Measurements from ENCODE around the gene BMP10. TPM values are rescaled to one million over a fixed set of nuclear protein-coding genes. Genes with fewer than 3 reads are reported as not detected.
"Not testable (repeated sequence)": the region's sequence is repeated elsewhere in the genome, so short reads cannot be mapped to it uniquely, and the experiment has no call there.

Gene BMP10
- total RNA-seq, 1 donor from 2014 or later, result 0.35 TPM

- ATAC-seq (no peak), DNase-seq (ENCODE audit: missing footprints) (no peak)
- intact Hi-C loops (cut with DNase I), result no loop called here
These were observed 30.0 kb upstream of the BMP10 start for GRCh38 chr2:68901199-68901514.

DNA sequence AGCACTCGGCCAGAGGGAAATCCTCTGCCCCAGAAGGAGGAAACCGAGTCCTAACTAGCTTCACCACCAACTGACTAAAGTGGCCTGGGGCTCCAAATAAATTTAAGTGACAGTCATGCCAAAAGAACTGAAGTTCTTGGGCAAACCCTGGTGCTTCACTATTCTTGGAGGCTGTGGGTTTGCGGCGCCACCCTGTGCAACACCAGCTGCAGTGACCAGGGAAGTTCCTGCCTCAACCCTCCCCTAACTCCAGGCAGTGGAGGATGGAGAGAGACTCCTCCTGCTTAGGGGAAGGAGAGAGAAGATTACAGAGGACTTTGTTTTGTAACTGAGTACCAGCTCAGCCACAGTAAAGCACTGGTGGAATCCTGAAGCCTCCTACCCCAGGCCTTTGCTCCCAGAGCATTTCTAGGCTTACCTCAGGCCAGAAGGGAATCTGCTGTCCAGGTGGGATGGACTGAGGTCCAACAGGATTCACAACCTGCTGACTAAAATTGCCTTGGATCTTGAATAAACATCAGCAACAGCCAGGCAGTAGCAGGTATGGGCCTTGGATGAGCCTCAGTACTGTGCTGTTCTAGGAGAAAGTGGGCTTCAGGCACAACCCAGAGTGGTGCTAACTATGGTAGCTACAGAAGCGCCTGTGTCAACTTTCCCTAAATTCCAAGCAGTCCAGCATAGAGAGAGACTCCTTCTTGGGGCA, 29.4 kb upstream of the BMP10 start:
- intact Hi-C loops (cut with DNase I), result no loop called here
- no peak for DNase-seq (ENCODE audit: missing footprints)
- ATAC-seq, result no peak

- DNase-seq (ENCODE audit: missing footprints); intact Hi-C loops (cut with DNase I); ATAC-seq: not testable (repeated sequence)
These were observed 24.8 kb upstream of the BMP10 start for GRCh38 chr2:68895981-68896380.

GRCh38 chr2:68889500-68889899, 18.3 kb upstream of the BMP10 start:
- ATAC-seq (no peak), DNase-seq (ENCODE audit: missing footprints) (no peak)
- intact Hi-C loops (cut with DNase I), result no loop called here

- ATAC-seq, result no peak
These were observed 17.8 kb upstream of the BMP10 start for GRCh38 chr2:68889021-68889420.

GRCh38 chr2:68888038-68888704, 17.0 kb upstream of the BMP10 start:
- ATAC-seq, result no peak
- DNase-seq (ENCODE audit: missing footprints), result no peak
- intact Hi-C loops (cut with DNase I), result no loop called here

More at GRCh38 chr2:68889021-68889420, 17.8 kb upstream of the BMP10 start:
- DNase-seq (ENCODE audit: missing footprints), result no peak
- intact Hi-C loops (cut with DNase I), result no loop called here

DNA sequence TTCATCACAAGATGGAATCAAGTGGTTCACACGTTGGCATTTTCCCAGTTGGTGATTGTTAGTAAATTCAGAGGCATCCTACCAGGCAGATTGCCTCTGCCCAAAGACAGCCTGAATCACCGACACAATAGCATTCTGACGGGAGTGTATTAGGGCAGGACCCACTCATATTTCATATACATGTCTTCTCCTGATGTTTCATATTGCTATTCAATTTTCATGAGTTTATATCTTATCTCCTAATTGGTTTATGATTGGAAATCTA, 14.5 kb upstream of the BMP10 start:
- ATAC-seq (no peak), DNase-seq (ENCODE audit: missing footprints) (no peak)
- intact Hi-C loops (cut with DNase I), result no loop called here

GRCh38 chr2:68885074-68885810, 14.0 kb upstream of the BMP10 start:
- no peak for DNase-seq (ENCODE audit: missing footprints)
- ATAC-seq, result no peak
- intact Hi-C loops (cut with DNase I), result no loop called here

- DNase-seq (ENCODE audit: missing footprints) (no peak), ATAC-seq (no peak)
- intact Hi-C loops (cut with DNase I), result no loop called here
These were observed 9.0 kb upstream of the BMP10 start for GRCh38 chr2:68880213-68880612.

- intact Hi-C loops (cut with DNase I), result no loop called here
- DNase-seq (ENCODE audit: missing footprints) (no peak), ATAC-seq (no peak)
These were observed 8.1 kb upstream of the BMP10 start for GRCh38 chr2:68879296-68879695.

DNA sequence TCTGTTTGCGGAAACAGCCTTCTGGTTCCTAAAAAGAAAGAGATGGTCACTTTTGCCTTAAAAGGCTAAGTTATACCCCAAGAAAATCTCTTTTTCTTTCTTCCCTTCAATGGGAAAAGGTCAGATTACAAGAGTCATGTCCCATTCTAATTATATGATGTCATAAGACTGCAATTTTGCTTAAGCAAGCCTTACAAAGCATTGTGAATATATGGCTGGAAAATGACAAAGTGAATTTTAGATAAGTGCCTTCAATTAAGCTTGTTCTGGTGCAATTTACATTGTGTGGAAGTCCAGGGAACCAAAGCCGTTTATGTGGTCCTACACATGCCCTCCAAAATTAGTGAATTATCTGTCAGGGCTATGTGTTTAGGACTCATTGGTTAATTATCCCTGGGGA, 7.6 kb upstream of the BMP10 start:
- ATAC-seq (no peak), DNase-seq (ENCODE audit: missing footprints) (no peak)
- intact Hi-C loops (cut with DNase I), result no loop called here

DNA sequence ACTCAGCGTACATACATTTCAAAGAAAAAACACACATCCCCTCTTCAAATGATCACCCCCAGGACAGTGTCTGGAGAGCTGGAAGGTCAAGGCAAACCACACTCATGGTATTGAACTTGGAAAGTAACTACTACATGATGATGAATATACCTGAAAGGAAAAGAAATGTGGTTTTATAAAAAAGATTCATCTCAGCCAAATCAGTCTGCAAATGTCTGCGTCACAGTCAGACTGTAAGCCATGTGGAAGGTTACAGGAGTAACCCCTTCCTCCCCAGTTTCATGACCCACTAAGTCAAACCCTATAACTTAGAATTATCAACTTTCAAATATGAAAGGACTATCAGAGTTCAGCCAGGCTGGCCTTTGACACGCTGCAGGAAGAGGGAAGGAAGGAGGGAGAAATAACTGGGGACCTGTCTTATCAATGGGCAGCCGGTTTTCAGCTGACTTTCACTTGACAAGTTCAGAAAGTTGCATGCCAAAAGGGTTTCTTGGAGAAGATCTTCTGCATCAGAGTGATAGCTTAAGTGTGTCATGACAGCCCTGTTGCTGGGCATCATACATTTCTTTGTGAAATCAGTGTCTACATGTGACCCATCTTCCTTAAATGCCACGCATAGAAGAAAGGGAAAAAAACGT, 7.0 kb upstream of the BMP10 start:
- intact Hi-C loops (cut with DNase I), result no loop called here
- ATAC-seq (no peak), DNase-seq (ENCODE audit: missing footprints) (no peak)

GRCh38 chr2:68877079-68877772, 6.0 kb upstream of the BMP10 start:
- ATAC-seq, result peak; percentile 98
- intact Hi-C loops (cut with DNase I), result no loop called here
- peak; percentile 72 for DNase-seq (ENCODE audit: missing footprints)

GRCh38 chr2:68870215-68870614, 982 bp downstream of the BMP10 start:
- DNase-seq (ENCODE audit: missing footprints) (no peak), ATAC-seq (no peak)
- intact Hi-C loops (cut with DNase I), result no loop called here

DNA sequence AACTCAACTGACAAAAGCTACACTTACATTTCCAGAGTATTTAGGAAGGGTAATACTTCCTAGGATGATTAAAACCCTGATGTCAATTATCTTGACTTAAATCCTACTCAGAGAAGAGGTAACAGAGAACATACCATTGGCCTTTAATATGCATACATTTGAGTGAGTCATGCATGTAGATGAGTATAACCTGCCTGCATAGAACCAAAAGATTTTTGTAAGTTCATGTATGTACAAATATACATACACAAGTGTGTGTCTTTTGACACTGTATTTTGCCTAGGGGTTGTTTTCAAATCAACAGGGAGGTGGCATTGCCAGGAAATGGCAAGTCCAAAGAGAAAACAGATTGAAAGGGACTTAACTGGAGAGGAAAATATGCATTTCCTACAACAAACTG, 6.1 kb downstream of the BMP10 start:
- intact Hi-C loops (cut with DNase I), result no loop called here
- no peak for ATAC-seq

GRCh38 chr2:68863996-68864395, 7.2 kb downstream of the BMP10 start:
- intact Hi-C loops (cut with DNase I), result no loop called here
- DNase-seq (ENCODE audit: missing footprints), result no peak
- ATAC-seq, result no peak

More for the DNA sequence above, 6.1 kb downstream of the BMP10 start:
- no peak for DNase-seq (ENCODE audit: missing footprints)

DNA sequence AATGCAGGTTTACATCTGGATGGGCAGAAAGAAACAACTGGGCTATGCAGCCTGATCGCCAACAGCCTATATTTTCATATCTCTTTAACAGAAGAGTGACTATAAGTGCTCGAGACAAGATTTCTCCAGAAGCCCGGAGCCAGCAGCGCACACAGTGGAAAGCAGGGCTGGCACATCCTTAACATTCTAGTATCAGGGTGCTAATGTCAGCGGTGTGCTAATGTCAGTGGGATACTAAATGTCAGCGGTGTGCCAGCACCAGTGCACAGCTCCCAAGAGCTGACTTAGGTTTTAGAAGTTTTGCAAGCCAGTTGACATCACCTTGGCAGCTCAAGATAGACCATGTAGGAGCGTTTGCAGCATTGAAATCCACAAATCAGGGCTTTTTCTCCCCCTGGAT, 8.3 kb downstream of the BMP10 start:
- intact Hi-C loops (cut with DNase I), result no loop called here
- DNase-seq (ENCODE audit: missing footprints) (no peak), ATAC-seq (peak; percentile 79)

DNA sequence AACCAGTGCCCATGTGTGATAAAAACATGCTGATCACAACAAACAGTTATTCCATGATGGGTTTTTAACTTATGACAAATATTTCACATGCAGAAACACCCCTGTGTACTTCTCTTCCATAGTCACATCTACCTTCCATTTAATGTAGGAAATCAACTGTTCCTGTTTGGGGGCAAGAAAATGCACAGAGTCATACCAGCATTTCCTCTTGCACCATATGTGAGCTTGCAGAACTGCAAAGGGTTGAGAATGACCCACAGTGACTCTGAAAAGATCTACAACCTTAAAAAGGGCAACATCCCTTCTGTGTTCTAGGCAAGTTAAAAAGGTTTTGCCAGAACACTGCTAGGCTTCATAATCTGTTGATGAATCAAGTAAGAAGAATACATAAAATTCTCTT, 9.9 kb downstream of the BMP10 start:
- intact Hi-C loops (cut with DNase I), result no loop called here
- no peak for DNase-seq (ENCODE audit: missing footprints)
- no peak for ATAC-seq

DNA sequence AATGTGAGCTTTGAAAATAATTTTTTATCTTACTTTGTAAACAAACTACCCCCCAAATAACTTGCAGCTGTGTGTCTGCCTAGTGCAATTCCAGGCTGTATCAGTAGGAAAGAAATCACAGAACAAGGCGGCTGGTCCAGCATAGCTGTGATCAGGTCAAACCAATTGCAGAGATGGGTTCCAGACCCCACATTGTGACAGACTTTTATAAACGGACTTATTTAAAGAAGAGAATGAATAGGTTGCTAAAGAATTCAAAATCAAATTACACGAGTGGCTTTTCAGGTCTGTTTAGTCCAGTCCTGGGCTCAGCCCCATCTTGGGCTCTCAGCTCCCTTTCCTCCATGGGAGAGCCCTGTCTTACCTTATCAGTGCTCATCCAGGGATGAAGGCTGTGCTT, 11.1 kb downstream of the BMP10 start:
- ATAC-seq (no peak), DNase-seq (ENCODE audit: missing footprints) (no peak)
- intact Hi-C loops (cut with DNase I), result no loop called here

All from Right ventricle myocardium inferior (tissue), 1 donor.